Measurements from ENCODE around the gene MEF2A. TPM values are rescaled to one million over a fixed set of nuclear protein-coding genes. Genes with fewer than 3 reads are reported as not detected.

MEF2A gene
- total and polyA plus RNA-seq, 8 donors, result 9.2 to 24.4 (median 15.9) TPM

DNA sequence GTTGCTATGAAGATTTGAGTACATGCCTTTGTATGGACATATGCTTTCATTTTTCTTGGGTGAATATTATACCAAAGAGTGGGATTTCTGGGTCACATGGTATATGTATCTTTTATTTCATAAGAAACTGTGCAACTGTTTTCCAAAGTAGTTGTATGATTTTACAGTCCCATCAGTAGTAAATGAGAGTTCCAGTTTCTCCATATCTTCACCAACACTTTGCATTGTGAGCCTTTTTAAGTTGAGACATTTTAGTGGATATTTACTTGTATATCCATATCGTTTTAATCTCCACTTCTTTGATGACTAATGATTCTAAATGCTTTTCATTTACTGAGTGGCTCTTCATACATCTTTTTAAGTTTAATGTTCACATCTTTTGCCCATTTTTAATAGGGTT, 20.3 kb downstream of the MEF2A start:
- TF ChIP-seq, protein P1, sequence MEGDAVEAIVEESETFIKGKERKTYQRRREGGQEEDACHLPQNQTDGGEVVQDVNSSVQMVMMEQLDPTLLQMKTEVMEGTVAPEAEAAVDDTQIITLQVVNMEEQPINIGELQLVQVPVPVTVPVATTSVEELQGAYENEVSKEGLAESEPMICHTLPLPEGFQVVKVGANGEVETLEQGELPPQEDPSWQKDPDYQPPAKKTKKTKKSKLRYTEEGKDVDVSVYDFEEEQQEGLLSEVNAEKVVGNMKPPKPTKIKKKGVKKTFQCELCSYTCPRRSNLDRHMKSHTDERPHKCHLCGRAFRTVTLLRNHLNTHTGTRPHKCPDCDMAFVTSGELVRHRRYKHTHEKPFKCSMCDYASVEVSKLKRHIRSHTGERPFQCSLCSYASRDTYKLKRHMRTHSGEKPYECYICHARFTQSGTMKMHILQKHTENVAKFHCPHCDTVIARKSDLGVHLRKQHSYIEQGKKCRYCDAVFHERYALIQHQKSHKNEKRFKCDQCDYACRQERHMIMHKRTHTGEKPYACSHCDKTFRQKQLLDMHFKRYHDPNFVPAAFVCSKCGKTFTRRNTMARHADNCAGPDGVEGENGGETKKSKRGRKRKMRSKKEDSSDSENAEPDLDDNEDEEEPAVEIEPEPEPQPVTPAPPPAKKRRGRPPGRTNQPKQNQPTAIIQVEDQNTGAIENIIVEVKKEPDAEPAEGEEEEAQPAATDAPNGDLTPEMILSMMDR (IDR thresholded peaks at IDR 0.05), result no peak
- H3K9me3 ChIP-seq, result no peaks in the 10 kb centered on the region
- H3K4me1 ChIP-seq, result peaks cover 0 to 5% (median 0%) of the 10 kb centered on the region in 3 donors
- no peak overlapping the region for H3K4me3 ChIP-seq
- FAIRE-seq (no peak), ATAC-seq (no peak), DNase-seq (no peak)
- no peaks in the 10 kb centered on the region for H3K36me3 ChIP-seq
- intact Hi-C loops (cut with DNase I), result no loop called here
- 78 to 85% methylated on average over 1 of the region's 1 CpG for WGBS, 2 donors
- H3K27ac ChIP-seq, result no peak overlapping the region
- no peaks in the 10 kb centered on the region for H3K27me3 ChIP-seq

DNA sequence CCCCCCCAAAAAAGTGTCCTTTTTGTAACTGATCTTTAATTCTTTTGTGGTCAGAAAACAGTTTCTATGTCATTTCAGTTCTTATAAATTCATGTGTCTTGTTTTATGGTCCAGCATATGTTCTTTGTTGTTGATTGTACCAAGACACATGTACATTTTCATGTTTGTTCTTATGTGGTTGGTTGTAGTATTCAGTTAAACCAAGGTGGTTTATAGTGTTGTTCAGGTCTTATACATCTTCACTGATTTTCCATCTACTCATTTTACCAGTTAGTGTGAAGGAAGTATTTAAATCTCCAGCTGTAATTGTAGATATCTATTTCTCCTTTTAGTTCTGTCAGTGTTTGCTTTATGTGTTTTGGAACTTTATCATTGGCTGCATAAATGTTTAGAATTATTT, 24.0 kb downstream of the MEF2A start:
- TF ChIP-seq, protein P1 (IDR thresholded peaks at IDR 0.05), result no peak
- FAIRE-seq (no peak), ATAC-seq (no peak), DNase-seq (no peak)
- H3K9me3 ChIP-seq, result no peaks in the 10 kb centered on the region
- H3K27me3 ChIP-seq, result no peaks in the 10 kb centered on the region
- H3K4me3 ChIP-seq, result no peak overlapping the region
- intact Hi-C loops (cut with DNase I), result no loop called here
- H3K27ac ChIP-seq, result no peak overlapping the region
- H3K36me3 ChIP-seq, result no peaks in the 10 kb centered on the region
- peaks cover 0 to 15% (median 4%) of the 10 kb centered on the region in 3 donors for H3K4me1 ChIP-seq

DNA sequence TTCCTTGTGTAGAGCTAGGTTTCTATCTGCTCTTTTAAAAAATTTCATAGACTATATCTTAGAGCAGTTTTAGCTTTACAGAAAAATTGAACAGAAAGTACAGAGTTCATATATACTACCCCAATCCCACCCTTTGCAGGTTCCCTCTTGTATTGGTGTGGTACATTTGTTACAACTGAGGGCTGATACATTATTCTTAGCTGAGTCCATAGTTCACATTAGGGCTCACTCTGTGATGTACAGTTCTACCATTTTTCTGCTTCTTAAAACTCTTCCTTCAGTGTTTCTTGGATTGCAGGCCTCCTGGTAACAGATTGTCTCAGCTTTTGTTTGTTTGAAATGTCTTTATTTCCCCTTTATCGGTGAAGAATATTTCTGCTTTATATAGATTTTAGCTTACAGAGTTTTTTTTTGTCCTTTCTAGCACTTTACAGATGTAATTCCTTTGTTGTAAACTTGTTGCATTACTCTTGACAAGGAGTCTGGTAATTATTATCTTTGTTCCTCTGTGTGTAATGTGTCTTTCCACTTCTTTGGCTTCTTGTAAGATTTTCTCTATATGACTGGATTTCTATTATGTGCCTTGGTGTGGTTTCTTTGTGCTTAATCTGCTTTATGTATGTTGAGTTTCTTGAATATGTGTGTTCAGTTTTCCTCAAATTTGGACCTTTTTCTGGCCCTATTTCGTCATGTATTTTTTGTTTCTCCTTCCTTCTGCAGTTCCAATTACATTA, 25.3 kb downstream of the MEF2A start:
- Histone ChIP-seq H3K4me3 (no peak overlapping the region), H3K4me1 (peaks cover 0 to 15% (median 4%) of the 10 kb centered on the region in 3 donors), H3K27ac (no peak overlapping the region), H3K36me3 (no peaks in the 10 kb centered on the region), H3K27me3 (no peaks in the 10 kb centered on the region), H3K9me3 (no peaks in the 10 kb centered on the region)
- 93% methylated on average over 2 of the region's 2 CpGs for WGBS, 2 donors
- DNase-seq (no peak), FAIRE-seq (no peak), ATAC-seq (no peak)
- intact Hi-C loops (cut with DNase I), result no loop called here
- TF ChIP-seq, protein P1 (IDR thresholded peaks at IDR 0.05), result no peak

DNA sequence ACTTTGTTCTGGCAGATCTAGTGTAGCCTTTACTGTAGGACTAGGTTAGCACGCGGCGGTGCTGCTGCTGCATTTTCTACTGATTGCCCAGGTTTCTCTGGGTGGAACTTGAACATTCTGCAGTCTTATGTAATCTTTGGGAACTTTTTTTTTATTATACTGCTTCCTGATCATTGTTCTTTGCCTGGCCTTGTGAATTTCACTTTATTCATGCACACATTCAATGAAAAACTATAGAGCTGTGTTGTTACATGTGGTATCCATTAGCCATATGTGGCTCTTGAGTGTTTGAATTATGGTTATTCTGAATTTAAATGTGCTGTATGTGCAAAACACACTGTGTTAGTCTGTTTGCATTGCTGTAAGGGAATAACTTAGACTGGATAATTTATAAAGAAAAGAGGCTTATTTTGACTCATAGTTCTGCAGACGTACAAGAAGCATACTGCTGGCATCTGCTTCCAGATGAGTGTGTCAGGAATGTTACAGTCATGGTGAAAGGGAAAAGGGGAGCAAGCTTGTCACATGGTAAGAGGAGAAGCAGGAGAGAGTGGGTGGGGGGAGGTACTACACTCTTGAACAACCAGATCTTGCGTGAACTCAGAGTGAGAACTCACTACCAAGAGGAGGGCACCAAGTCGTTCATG, 26.5 kb downstream of the MEF2A start:
- TF ChIP-seq, protein P1 (IDR thresholded peaks at IDR 0.05), result no peak
- no peak overlapping the region for H3K4me3 ChIP-seq
- no peaks in the 10 kb centered on the region for H3K36me3 ChIP-seq
- H3K27me3 ChIP-seq, result no peaks in the 10 kb centered on the region
- intact Hi-C loops (cut with DNase I), result no loop called here
- FAIRE-seq (no peak), ATAC-seq (peak; percentile 66 to 91 (median 86)), DNase-seq (no peak)
- no peaks in the 10 kb centered on the region for H3K9me3 ChIP-seq
- 70 to 75% methylated on average over 6 of the region's 6 CpGs for WGBS, 2 donors
- H3K27ac ChIP-seq, result peak overlapping the region in 2 of 4 donors; percentile 23 to 48
- peaks cover 0 to 15% (median 4%) of the 10 kb centered on the region in 3 donors for H3K4me1 ChIP-seq

DNA sequence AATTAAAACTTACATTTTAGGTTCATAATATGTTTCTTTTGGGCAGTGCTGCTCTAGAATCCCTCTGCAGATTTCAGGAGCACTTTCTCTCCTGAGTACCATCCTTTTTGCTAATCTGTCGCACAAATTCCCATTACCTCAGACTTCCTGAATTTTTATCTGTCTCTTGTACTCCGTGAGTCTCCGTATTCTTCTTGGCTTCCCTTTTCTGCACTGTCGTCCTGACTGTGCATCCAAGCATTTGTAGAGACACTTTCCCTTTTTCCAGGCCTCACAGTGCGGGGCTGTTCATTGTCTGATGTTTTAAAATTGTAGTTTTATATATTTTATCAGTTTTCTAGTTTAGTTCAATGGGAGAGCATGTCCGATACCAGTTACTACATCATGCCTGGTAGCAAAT, 27.3 kb downstream of the MEF2A start:
- H3K9me3 ChIP-seq, result no peaks in the 10 kb centered on the region
- TF ChIP-seq, protein P1 (IDR thresholded peaks at IDR 0.05), result no peak
- no peaks in the 10 kb centered on the region for H3K36me3 ChIP-seq
- no peak for DNase-seq
- H3K4me1 ChIP-seq, result peaks cover 0 to 15% (median 4%) of the 10 kb centered on the region in 3 donors
- no peak overlapping the region for H3K4me3 ChIP-seq
- no peak for FAIRE-seq
- intact Hi-C loops (cut with DNase I), result no loop called here
- no peaks in the 10 kb centered on the region for H3K27me3 ChIP-seq
- ATAC-seq, result peak in 1 of 4 donors; percentile 9
- no peak overlapping the region for H3K27ac ChIP-seq
- 93% methylated on average over 6 of the region's 6 CpGs for whole genome bisulfite sequencing, 2 donors
